Muscle layer of colon (tissue), 2 donors: ENCODE results near the gene PRKCH.
"Not testable (repeated sequence)": the region's sequence is repeated elsewhere in the genome, so short reads cannot be mapped to it uniquely, and the experiment has no call there.

Source experiments
- H3K27ac ChIP-seq: one replicate; pipeline ENCODE4 v1.7.0; 2013; ENCODE audit warnings: low read depth, mild to moderate bottlenecking, low read length, moderate library complexity
- H3K27me3 ChIP-seq, 2 donors: one replicate each; pipeline ENCODE4 v1.7.0; 2013; ENCODE audit warnings: low read length in 2 of 2, mild to moderate bottlenecking in 2 of 2; ENCODE audit not compliant: insufficient read depth in 2 of 2, control insufficient read depth in 1 of 2
- H3K36me3 ChIP-seq: one replicate; pipeline ENCODE4 v1.7.0; 2013; ENCODE audit warnings: mild to moderate bottlenecking, low read length; ENCODE audit not compliant: insufficient read depth
- H3K4me1 ChIP-seq: one replicate; pipeline ENCODE4 v1.7.0; 2013; ENCODE audit warnings: mild to moderate bottlenecking, low read length; ENCODE audit not compliant: insufficient read depth
- H3K4me3 ChIP-seq, 2 donors: one replicate each; pipeline ENCODE4 v1.7.0; 2013; ENCODE audit warnings: low read length in 2 of 2, low read depth in 1 of 2, mild to moderate bottlenecking in 1 of 2, moderate library complexity in 1 of 2
- H3K9ac ChIP-seq: one replicate; pipeline ENCODE4 v1.7.0; 2013; ENCODE audit warnings: low read length
- H3K9me3 ChIP-seq: one replicate; pipeline ENCODE4 v1.7.0; 2013; ENCODE audit warnings: mild to moderate bottlenecking, low read length
- donor health status: abdominal sarcoma.
- donor health status: Adenocarcinoma of cecum.

PRKCH gene

DNA sequence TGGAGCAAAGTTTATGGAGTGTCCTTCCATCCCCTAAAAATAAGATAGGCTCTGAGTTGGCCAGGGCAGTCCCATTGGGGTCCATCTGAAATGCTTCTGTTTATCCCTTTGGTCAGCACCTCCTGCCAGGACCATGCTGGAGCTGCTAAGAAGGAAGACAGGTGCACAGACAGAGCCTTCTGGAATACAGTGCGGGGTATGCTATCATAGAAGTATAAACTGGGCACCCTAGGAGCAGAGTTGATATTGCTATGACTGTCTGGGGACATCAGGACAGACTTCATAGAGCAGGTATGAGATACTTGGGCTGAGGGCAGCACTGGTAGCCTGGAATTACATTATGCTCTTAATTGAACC is 203.5 kb downstream of the PRKCH start:
- H3K4me1 ChIP-seq = peaks cover 7% of the 10 kb centered on the region
- H3K4me3 ChIP-seq = no peak overlapping the region
- no peaks in the 10 kb centered on the region for H3K9me3 ChIP-seq
- no peaks in the 10 kb centered on the region for H3K36me3 ChIP-seq
- H3K9ac ChIP-seq = no peak overlapping the region
- no peaks in the 10 kb centered on the region for H3K27me3 ChIP-seq
- H3K27ac ChIP-seq = no peak overlapping the region

DNA sequence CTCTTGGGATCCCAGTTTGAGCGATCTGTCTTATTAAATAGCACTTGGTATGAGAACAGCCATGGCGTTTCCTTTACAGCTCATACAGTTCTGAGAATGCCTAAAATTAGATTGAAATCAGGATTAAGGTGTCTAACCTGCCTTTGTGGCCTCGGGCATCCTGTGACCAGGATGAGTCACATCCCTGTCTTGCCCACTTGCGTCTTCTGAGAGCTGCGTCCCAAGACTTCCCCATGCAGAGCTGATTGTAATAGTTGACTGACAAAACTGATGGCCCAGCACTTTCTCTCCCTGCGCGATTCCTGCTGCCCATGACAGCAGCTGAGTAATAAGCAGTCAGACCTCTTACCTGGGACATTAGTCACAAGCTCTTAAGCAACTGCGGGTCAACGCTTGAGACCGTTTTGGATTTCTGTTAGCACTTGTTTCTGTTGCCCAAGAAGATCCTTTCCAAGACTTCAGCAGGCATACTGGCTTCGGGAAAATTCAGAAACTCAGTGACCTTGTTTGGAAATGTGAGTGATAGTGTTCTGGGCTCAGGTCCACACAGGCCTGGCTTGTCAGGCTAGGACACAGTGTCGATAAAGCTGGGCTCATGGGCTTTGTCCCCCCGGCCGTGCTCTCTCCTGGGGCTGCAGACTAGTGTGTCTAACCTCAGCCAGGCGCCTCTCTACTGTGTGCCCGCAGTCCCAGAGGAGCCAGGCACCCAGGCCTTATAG is 204.1 kb downstream of the PRKCH start:
- H3K4me3 ChIP-seq = no peak overlapping the region
- H3K4me1 ChIP-seq = peaks cover 7% of the 10 kb centered on the region
- H3K27ac ChIP-seq = peak overlapping the region; percentile 38
- no peaks in the 10 kb centered on the region for H3K27me3 ChIP-seq
- no peaks in the 10 kb centered on the region for H3K9me3 ChIP-seq
- no peaks in the 10 kb centered on the region for H3K36me3 ChIP-seq
- H3K9ac ChIP-seq = no peak overlapping the region

DNA sequence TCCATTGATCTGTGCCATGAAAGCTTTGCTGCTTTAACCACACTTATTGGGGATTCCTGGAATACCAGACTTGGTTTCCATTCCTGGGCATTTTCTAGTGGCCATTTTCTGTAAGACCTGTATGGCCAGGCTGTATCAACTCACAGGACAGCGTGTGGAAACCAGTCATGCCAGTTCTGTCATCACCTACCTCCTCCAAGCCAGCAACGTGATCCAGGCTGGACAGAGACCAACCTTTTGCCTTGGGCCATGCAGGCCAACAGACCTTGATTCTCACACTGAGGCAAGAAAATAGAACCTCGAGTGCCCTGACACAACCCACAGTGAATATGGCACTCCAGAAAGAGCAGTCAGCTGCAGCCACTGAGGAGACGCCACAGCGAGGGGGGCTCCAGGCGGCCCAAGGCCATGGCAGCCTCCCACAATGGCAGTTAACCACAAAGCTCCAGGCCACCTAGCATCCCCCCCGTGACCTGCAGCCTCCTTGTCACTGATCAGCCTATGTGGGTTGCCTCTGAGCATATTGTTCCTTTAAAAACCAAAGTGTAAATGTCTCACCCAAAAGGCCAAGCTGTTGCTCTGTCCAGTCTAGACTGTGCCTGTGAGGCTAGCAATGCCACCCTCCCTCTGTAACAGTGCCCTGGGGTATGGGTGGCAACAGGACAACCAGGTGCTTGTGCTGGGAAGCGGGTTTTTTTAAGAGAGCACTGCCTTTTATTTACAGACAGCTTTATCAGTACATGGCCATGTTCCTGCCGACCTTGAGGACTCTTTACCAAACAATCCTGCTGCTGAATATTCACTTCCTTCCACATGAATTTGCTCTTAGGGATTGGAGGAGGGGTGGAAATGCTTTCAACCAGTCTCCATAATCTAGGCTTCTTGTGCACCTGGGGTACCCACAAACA is 205.3 kb downstream of the PRKCH start:
- Histone ChIP-seq H3K27me3 (no peaks in the 10 kb centered on the region), H3K36me3 (no peaks in the 10 kb centered on the region), H3K9ac (no peak overlapping the region), H3K4me3 (no peak overlapping the region), H3K4me1 (peaks cover 7% of the 10 kb centered on the region), H3K27ac (no peak overlapping the region), H3K9me3 (no peaks in the 10 kb centered on the region)

DNA sequence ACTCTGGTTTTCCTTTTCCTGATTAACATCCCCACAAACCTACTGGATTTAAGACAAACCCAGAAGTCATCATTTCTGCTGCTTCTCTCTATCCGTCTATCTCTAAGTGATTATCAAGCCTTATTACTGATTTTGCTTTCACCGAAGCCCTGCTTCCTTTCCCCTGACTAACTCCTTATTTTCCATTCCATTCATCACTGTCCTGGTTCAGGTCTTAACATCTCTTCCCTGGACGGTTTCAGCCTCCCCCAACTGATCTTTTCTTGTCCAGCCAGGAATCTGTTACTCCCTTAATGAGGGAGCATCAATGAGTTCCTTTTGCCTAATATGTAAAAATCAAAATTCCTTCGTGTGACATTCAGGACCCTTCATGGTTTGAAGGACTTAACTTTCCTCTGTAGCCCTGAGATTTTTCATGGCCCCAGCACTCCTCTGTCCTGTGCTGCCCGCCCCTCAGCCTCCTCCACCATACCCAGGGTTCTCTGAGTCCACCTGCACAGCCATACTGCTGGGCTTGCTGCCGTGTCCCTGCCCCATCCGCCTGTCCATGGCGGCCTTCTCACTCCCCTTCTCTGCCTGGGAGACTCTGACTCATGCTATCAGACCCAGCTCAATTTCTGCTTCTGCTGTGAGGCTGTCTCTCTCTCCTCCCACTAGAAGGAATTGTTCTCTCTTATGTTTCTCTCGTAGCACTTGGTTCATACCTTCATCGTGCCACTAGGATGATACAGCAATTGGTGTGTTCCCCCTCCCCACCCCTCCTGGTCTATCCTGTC is 206.1 kb downstream of the PRKCH start:
- Histone ChIP-seq H3K4me3 (no peak overlapping the region), H3K27me3 (no peaks in the 10 kb centered on the region), H3K4me1 (peaks cover 7% of the 10 kb centered on the region), H3K36me3 (no peaks in the 10 kb centered on the region), H3K27ac (no peak overlapping the region), H3K9ac (no peak overlapping the region), H3K9me3 (no peaks in the 10 kb centered on the region)

DNA sequence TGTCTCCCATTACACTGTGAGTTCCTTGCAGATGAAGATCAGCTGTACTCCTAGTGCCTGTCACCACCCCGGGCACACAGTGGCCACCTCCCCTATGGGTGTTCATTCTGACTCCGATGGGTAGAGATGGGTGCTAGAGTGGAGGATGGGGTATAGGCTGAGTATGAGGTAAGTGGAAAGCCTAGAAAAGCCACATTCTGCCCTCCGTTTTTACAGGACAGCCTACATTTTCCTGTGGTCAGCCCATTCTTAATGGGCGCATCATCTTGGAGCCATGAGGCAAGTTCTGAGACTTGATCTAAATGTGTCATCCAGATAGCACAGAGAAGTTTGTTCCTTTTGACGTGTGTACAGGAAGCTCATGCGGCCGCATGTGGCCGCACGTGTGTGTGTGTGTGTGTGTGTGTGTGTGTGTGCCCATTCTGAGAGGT is 207.2 kb downstream of the PRKCH start:
- Histone ChIP-seq H3K27me3 (no peaks in the 10 kb centered on the region), H3K9me3 (no peaks in the 10 kb centered on the region), H3K36me3 (no peaks in the 10 kb centered on the region), H3K9ac (no peak overlapping the region), H3K4me1 (peaks cover 7% of the 10 kb centered on the region), H3K4me3 (no peak overlapping the region), H3K27ac (no peak overlapping the region)

DNA sequence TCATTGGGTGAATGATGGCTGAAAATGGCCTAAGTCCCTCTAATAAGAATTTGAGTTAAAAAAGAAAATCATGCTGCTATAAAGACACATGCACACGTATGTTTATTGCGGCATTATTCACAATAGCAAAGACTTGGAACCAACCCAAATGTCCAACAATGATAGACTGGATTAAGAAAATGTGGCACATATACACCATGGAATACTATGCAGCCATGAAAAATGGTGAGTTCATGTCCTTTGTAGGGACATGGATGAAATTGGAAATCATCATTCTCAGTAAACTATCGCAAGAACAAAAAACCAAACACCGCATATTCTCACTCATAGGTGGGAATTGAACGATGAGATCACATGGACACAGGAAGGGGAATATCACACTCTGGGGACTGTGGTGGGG is 208.0 kb downstream of the PRKCH start:
- H3K4me1 ChIP-seq, H3K9me3 ChIP-seq, H3K27me3 ChIP-seq, H3K36me3 ChIP-seq, H3K27ac ChIP-seq, H3K9ac ChIP-seq, H3K4me3 ChIP-seq: not testable (repeated sequence)

DNA sequence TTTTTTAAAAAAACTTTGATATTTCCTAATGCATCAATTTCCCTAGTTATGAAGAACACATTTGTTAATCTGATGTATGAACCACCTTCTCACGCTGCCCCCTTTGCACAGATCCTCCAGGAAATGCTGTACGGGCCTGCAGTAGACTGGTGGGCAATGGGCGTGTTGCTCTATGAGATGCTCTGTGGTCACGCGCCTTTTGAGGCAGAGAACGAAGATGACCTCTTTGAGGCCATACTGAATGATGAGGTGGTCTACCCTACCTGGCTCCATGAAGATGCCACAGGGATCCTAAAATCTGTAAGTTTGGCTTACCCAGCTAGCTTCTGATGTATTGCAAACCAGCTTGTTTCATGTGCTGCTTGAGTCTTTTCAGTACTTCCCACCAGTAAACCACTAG is 208.9 kb downstream of the PRKCH start:
- Histone ChIP-seq H3K27ac (no peak overlapping the region), H3K9ac (no peak overlapping the region), H3K4me3 (no peak overlapping the region), H3K4me1 (peaks cover under 1% of the 10 kb centered on the region), H3K27me3 (no peaks in the 10 kb centered on the region), H3K36me3 (no peaks in the 10 kb centered on the region), H3K9me3 (no peaks in the 10 kb centered on the region)

DNA sequence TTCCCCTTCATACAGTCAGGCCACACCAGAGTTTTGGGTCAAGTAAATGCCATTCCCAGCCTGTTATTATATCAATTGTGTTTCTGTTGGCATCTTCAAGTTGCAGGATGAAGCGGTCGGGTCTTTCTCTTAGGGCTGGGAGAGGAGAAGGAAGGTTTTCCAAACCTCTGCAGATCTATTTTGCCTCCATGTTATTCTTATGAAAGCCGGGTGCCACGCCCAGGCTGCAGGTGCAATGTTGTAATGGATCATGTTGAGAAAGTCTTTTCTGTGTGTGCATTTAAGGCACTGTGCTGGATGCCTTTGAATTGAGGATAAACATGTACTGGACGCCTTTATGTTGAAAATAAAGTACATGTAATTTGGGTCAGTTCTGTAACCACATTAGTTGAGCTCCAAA is 209.5 kb downstream of the PRKCH start:
- Histone ChIP-seq H3K4me1 (no peaks in the 10 kb centered on the region), H3K9ac (no peak overlapping the region), H3K27ac (no peak overlapping the region), H3K27me3 (no peaks in the 10 kb centered on the region), H3K36me3 (no peaks in the 10 kb centered on the region), H3K4me3 (no peak overlapping the region), H3K9me3 (no peaks in the 10 kb centered on the region)

DNA sequence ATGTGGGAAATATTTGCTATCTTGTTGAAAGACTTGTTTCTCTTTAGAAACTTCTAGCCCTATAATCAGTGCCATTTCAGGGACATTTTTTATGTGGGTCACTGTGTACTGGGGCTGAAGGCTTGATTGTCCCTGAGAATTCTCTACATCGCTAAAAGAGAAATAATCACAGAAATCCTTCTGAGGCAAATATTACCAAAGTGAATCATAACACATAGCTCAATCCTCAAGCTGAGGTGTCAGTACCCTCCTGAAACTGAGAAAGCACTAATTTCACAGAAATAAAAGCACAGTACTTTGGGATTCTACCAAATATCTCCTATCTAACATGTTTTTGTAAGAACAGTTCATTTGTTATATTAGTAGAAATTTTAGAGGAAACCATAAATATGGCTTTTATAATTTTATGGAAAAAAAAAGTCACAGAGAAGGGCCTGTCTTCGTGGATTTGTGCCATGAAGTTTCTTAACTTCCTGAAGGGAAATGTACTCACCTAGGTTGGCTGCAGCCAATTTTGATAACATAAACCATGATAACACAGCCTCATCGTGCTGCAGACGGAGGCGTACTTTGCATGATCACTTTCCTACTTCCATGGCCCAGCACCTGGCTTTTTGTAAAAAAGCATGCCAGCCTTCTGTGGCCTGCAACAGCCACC is 210.2 kb downstream of the PRKCH start:
- H3K9ac ChIP-seq = no peak overlapping the region
- no peak overlapping the region for H3K4me3 ChIP-seq
- no peaks in the 10 kb centered on the region for H3K36me3 ChIP-seq
- H3K4me1 ChIP-seq = no peaks in the 10 kb centered on the region
- no peaks in the 10 kb centered on the region for H3K9me3 ChIP-seq
- no peak overlapping the region for H3K27ac ChIP-seq
- H3K27me3 ChIP-seq = no peaks in the 10 kb centered on the region

DNA sequence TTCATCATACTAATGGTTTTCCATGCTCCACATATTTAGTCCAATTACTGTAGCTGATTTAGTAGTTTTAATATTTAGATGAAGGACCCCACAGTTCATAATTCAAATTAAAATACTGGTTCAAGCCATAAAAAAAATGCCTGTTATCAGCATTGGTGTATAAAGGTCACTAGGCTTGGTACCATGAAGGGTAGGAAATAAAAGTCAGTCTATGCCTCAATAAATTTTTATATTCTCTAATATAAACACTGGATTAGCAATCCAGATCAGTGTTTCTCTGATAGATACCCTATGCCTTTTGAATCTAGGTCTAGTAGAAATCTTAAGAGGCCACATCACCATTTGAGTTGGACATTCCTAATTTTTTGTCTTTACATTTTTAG is 210.7 kb downstream of the PRKCH start:
- Histone ChIP-seq H3K27me3 (no peaks in the 10 kb centered on the region), H3K4me1 (no peaks in the 10 kb centered on the region), H3K9ac (no peak overlapping the region), H3K36me3 (no peaks in the 10 kb centered on the region), H3K9me3 (no peaks in the 10 kb centered on the region), H3K4me3 (no peak overlapping the region), H3K27ac (no peak overlapping the region)

DNA sequence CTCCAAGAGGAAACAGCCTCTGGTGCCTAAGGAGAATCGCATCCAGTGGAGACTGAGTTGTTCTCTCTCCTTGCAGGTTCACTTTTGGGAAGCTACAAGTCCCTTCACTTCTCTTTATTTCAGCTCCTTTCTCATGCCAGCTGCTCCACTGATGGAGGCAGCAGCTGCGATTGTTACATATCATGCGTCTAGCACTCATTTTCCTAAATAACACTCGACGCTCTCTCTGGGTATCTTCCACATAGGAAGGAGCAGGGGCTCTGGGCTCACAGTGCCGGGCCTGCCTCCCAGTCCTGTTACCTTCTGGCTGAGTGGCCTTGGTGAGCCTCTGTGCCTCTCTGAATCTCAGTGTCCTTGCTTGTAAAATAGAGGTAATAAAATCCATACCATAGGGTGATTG is 211.4 kb downstream of the PRKCH start:
- peaks cover 1% of the 10 kb centered on the region for H3K4me1 ChIP-seq
- H3K36me3 ChIP-seq = no peaks in the 10 kb centered on the region
- no peaks in the 10 kb centered on the region for H3K27me3 ChIP-seq
- H3K9me3 ChIP-seq = no peaks in the 10 kb centered on the region
- H3K9ac ChIP-seq = no peak overlapping the region
- no peak overlapping the region for H3K27ac ChIP-seq
- no peak overlapping the region for H3K4me3 ChIP-seq
